GM10266 (cell line): ENCODE data around the gene USP2.

ENCODE experiments used
- DNase-seq: peaks from one replicate; pipeline ENCODE4 v3.0.0; 2012; ENCODE audit errors: extremely low spot score
- CTCF ChIP-seq: IDR thresholded peaks from 2 replicates; pipeline ENCODE4 v1.5.1; 2012; ENCODE audit warnings: mild to moderate bottlenecking, low read depth; ENCODE audit not compliant: control insufficient read depth, insufficient read depth; ENCODE audit errors: missing control alignments

The USP2 gene

GRCh38 chr11:119402470-119402869, 21.0 kb upstream of the USP2 start:
- no peak for DNase-seq
- no peak for TF ChIP-seq CTCF

- TF ChIP-seq CTCF = no peak
These were observed 19.4 kb upstream of the USP2 start for GRCh38 chr11:119400860-119401259.

GRCh38 chr11:119397740-119398139, 16.2 kb upstream of the USP2 start:
- no peak for TF ChIP-seq CTCF
- DNase-seq = no peak

More at GRCh38 chr11:119400860-119401259, 19.4 kb upstream of the USP2 start:
- DNase-seq = no peak

- no peak for TF ChIP-seq CTCF
- no peak for DNase-seq
These were observed 15.3 kb upstream of the USP2 start for GRCh38 chr11:119396835-119397234.

- TF ChIP-seq CTCF = no peak
- DNase-seq = no peak
These were observed 9.8 kb upstream of the USP2 start for GRCh38 chr11:119391275-119391674.

GRCh38 chr11:119389611-119390254, 8.2 kb upstream of the USP2 start:
- TF ChIP-seq CTCF = no peak
- DNase-seq = peak; percentile 32

- TF ChIP-seq CTCF = no peak
- DNase-seq = peak; percentile 5
These were observed 6.6 kb upstream of the USP2 start for GRCh38 chr11:119388103-119388502.
